NCI-H1105 treated with DMSO at 0.1 percent for 48 hours (cell line): ENCODE data around the gene LACRT.

ENCODE experiments used
- DNase-seq: peaks from one replicate; lab custom pipeline; 2025; lab: John Stamatoyannopoulos, UW

Gene LACRT

DNA sequence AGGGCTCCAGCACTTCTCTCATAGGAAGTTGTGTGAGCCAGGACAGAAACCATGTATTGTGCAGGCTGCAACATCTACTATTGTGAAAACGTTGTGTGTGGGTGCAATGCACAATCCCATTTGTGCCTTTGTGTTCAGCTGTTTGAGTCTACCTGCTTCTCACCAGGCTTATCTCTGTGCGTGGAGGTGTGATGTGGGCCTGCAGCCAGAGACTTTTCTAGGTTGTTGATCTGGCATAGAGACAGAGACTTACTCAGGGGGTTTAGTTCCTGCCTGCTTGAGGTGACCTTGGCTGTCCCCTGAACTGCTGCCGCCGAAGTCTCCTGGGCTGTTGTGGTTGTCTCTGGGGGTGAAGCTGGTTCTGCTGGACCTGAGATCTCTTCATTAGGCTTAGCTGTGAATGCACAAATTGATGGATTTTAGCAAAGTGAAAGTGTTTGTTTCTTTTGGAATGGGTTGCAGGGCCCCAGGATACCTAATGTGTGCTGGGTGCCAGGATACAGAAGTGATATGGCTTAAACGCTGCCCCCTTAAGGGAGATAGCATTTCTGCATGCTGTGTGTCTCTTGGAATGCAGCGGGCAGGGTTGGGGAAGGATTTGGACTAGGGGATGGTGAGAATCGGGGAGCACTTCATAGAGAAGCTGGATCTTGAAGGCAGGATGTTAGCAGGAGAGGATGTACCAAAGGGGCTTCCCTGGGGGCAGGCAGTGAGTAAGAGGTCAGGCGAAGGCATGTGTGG, 2.5 kb downstream of the LACRT start:
- no peak for DNase-seq

DNA sequence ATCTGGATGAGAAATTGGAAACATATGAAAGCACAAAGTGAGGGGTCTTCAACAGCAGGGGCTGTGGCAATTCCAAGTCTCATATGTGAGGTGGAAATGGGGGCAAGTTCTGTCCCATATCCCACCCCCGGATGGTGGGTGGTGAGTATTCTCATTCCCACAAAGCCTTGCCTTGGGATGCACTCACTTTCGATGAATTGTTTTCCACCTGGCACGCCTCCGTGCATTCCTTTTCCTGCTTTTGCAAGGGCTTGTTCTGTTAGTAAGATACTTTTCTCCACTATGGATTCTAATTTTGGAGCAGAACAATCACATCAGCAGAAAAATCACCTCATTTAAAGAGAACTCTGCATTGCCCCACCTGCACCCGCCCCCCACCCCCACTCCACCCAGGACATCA, 3.1 kb downstream of the LACRT start:
- DNase-seq: no peak

DNA sequence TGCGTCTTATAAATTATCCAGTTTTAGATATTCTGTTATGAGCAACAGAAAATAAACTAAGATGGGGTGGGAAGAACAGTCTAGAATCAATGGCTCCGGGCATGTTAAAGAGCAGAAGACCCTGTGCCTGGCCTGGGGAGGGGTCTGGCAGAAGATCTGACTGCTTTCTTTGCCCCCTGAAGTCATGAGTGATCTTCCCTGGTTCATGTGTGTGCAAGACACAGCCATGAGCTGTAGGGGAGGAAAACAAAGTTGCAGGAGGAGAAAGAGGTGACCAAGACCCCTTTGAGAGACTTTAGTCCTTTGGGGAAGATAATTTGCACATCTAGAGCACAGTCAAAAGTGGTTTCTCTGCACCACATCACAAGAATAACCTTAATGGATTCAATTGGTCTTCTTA, 4.8 kb downstream of the LACRT start:
- DNase-seq: no peak

DNA sequence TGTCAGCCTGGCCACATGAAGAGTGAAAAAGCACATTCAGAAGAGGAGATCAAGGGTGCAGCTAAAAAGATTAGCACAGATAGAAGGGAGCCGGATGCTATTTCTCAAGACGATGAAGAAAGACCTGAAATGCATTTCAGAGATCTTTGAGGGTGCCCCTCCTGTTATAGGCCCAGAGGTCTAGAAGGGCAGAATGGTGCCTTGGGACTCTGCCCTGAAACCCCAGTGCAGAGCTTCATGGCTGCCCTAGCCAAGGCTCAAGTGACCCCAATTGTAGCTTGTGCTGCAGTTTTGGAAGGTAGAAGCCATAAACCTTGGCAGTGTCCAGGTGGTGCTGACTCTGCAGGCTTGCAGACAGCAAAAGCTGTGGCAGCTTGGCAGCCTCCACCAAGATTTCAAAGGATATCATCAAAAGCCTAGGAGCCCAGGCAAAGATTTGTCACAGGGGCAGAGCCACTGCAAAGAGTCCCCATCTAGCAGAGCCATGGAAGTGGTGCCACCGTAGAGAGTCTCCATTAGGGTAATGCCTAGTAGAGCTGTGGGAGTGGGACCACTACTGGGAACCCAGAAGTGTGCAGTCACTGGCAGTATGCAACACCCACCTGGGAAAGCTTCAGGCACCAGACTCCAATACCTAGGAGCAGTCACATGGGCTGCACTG, 6.4 kb downstream of the LACRT start:
- no peak for DNase-seq

DNA sequence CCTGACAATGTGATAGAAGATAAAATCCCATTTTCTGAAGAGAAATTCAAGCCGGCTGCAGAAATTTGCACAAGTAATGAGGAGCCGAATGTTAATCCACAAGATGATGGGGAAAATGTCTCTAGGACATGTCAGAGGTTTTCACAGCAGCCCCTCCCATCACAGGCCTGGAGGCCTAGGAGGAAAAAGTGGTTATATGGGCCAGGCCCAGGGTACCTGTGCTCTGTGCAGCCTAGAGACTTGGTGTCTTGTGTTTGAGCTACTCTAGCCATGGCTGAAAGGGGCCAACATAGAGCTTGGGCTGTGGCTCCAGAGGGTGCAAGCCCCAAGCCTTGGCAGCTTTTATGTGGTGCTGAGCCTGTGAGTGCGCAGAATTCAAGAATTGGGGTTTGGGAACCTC, 7.4 kb downstream of the LACRT start:
- no peak for DNase-seq

DNA sequence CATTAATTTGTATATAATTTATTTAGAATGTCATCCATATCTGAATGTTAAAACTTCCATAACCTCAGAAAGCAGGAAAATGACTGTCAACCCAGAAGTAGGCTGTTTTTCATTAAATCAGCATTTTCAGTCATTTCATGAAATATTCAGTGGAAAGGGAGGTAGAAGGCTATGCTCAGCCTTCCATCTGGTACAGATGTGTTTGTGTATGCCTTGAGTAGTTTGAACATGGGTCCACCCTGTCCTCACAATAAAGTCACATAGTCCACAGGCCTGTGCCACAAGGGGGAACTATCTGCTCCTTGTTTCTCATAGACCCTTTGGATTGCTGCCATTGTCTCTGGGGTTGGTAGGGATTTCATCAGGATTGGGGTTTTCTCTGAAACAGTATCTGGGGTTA, 9.1 kb downstream of the LACRT start:
- no peak for DNase-seq

DNA sequence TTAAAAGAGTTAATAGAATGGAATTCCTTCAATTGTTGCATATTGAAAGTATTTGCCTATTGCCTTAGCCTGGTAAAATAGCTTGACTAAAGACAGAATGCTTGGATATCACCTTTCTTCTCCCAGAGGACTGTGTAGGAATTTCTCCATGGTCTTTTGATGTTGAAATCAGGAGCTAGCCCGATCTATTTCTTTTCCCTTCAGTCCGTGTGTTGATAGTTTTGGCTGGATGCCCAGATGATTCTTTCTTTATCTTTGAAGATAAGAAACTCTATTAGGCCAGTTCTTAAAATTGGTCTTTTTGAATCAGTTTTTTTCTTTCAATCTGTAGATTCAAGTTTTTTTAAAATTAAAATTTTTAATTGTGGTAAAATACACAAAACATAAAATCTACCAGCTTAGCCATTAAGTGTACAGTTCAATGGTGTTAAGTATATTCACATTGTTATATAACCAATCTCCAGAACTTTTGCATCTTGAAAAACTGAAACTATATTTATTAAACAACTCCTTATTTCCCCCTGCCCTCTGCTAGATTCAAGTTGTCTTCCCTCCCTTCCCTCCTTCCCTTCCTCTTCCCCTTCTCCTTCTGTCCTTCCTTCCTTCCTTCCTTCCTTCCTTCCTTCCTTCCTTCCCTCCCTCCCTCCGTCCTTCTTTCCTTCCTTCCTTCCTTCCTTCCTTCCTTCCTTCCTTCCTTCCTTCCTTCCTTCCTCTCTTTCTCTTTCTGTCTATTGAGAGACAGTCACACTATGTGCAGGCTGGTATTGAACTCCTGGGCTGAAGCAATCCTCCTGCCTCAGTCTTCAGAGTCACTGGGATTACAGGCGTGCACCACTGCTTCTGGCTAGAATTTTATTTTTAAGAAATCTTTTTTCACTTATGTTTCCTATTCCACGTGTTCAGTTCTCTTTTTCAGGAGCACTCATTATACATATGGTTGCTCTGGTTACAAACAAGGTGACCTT, 10.1 kb downstream of the LACRT start:
- DNase-seq: no peak

DNA sequence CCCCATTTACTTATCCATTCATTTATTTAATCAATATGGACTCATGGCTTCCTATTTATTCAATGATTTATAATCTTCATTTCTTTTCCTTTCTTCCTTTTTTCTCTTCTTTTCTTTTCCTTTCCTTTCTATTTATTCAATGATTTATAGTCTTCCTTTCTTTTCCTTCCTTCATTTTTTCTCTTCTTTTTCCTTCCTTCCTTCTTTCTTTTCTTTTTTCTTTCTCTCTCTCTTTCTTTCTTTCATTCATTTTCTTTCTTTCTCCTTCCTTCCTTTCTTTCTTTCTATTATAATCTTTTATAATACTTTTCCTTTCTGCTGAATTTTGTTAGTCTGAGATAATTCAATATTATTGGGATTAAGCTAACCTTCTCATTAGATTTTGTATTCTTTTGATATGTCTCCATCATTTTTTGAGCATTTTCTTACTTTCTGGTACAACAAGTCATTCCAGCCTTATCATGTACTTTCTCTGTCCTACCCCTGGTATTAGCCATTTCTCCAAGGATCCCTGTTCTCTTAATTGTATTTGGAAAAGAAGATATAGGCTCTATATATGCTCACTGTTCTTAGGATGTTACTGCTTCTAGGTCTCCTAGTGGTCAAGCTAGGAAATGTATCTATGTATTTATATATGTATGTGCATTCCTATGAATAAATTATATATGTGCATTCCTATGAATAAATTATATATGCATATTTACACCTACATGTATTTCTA, 12.1 kb downstream of the LACRT start:
- DNase-seq: no peak

DNA sequence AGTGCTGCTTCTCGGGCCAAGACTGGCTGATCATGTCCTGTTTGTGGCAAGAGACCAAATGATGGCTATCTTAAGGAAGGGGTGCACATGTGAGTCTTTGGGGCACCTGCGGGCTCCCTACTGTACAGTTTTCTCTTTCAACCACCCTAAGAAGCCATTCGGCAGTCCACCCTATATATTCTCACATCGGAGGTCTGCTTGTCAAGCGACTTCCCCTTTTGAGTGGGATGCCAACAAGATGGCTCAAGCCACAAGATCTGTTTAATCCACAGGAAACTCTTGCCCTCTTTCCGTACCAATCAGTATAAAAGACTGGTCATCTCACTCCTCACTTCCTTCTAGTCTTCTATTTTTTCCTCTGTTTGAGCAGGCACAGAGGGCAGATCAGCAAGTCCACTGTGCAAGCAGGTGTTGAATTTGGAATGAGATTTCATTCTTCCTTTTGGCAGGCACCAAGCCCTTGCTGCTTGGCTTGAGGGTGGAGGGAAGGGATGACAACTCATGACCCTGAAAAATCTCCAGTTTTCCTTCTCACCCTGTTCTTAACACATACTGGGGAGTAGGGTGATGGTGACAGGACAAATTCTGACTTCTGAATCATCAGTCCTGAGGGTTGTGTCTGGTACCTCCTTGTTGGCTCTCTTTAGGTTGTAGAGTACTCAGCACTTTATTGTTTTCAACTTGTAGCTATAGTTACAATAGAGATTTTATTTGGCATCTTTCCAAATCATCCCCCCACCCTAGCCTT, 17.6 kb downstream of the LACRT start:
- DNase-seq: no peak

DNA sequence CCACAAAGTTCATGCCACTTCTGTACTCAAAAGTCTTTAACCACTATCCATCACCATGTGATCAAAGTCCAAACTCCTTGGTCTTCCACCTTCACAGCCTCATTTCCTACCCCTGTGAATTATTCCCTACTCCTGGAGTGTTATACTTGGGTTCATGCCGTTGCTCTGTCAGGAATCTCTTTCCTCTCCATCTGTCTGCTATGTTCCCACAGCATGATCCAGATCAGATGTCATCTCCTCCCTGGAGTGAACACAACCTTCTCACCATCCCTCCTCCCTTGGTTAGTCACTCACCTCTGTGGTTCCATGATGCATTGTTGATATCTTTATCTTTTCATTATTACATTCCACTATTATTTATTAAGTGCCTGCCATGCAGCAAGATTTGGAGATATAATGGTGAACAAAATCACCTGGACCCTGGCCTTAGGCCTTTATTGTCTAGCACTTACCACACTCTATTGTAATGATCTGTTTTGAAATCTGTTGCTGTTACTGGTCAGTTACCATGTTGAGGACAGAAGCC, 22.4 kb downstream of the LACRT start:
- no peak for DNase-seq

DNA sequence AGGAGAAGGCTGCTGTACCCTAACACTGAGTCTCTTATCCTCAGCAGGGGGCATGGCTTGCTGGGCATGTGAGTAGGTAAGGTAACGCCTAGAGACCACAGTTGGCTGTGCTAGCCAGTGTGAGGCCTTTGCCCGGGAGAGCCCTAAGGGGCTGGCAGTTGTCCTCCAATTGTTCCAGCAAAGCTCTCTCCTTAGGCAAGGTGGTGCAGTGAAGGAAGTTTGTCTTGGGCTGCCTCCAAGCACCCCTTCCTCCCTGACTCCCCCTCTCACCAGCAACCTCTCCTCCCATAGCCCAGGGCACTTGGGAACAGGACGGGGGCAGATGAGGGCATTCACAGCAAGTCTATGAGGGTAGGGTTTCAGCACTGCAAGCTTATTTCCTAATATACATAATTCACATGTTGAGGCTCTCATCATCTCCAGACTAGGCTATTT, 23.0 kb downstream of the LACRT start:
- no peak for DNase-seq

DNA sequence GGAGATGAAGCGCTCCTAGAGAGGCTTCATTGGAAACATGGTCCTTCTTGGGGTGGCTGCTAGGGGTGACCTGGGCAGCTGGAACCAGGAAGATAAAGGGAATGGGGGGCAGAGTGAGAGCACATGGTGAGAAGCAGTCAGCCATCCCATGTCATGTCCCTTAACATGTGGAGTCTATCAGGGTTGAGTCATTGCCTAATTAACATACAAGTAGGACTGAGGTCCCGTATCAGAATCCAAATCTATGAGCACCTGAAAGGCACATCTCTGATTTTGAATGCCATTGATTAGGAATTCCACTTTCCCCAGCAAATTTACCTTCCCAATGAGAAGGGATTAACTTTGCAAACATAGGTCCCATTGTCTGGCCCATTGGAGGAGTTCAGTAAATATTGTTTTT, 25.9 kb downstream of the LACRT start:
- DNase-seq: no peak

DNA sequence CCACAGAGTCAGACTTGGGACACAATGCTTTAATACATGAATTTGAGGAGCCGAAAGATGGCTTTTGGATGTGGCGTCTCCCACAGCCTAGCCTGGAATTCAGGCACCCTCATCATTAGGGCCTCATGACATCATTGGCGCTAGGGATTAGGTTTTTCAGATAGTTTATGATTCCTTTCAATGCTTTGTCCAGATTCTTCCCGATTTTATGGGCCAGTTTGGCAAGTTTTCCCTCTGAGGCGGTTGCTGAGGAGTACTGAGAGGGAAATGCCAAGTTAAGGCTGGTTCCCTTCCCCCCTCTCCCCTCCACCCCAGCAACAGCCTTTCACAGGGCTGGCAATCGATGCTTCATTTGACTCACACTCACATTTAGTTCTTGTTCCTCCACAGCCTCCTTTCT, 26.5 kb downstream of the LACRT start:
- no peak for DNase-seq

DNA sequence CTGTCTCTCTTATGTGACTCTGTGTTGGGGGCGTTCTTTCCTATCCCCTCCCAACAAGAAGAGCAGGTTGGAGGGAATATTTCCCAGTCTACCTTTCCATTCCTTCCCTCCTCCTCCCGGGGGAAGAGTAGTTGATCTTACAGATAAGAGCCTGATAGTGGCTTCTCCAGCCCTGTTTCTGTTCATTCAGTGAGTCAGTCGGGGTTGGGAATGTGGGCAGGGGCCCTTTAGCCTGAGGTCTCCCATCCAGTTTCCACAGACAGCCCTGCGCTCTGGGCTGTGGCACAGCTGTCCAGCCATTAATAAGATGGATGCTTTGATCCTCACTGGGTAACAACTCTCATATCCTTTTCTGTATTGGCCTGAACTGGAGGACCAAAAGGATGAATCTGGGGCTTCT, 28.1 kb downstream of the LACRT start:
- no peak for DNase-seq

DNA sequence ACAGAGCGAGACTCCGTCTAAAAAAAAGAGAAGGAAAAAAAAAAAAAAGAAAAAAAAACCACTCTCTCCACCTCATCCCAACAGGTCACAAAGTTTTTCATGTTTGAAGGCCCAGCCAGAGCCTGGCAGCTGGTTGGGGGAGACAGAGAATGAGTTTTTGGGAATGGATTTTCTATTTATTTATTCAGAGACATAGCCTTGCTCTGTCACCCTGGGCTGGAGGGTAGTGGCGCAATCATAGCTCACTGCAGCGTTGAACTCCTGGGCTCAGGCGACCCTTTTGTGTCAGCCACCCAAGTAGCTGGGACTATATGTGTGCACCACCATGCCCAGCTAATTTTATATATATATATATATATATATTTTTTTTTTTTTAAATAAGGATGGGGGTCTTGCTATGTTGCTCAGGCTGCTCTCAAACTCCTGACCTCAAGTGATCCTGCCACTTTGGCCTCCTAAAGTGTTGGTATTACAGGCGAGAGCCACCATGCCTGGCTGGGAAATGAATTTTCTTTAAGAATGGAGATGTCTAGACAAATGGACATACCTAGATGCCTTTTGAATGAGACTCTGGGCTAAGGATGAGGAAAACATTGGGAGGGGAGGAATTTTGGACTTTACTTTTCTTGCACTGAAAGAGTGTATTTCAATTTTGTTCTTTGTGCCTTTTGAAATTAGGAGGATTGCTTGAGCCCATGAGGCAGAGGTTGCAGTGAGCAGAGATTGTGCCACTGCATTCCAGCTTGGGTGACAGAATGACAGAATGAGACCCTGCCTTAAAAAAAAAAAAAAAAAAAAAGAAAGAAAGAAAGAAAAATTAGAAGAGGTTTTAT, 29.3 kb downstream of the LACRT start:
- no peak for DNase-seq

DNA sequence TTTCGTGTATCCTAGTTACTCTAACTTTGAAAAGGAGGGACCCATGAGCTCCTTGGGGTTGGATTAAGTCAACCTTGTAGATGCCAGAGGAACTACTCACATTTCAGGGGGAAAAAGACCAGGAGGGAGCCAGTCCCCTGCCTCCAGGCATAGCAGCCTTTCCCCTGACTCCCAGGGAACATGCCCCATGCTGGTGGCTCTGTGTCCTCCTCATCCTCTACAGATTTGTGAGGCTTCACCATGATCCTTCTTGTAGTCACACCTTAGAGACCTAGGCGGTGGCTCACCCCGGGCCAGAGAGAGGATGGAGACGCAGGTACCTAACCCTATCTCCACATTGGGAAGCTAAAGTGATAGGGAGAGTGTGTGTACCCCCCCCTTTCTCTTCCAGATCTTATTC, 30.3 kb downstream of the LACRT start:
- no peak for DNase-seq

DNA sequence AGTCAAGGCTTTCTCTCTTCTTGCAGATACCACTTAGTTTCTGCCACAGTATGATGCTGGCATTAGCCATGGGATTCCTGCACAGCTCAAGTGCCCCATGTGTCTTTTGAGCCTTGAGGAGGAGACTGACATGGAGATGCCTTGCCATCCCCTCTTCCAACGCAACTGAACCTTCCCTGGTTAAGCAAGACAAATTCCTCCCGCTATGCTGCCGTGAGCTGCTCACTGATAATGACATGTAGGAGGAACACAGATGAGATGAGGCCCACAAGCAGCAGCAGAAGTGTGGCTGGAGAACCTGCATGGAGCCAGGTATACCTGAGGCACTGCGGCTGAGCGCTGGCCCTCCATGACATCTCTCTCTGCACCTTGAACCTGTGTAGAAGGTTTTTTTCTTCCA, 30.8 kb downstream of the LACRT start:
- no peak for DNase-seq

DNA sequence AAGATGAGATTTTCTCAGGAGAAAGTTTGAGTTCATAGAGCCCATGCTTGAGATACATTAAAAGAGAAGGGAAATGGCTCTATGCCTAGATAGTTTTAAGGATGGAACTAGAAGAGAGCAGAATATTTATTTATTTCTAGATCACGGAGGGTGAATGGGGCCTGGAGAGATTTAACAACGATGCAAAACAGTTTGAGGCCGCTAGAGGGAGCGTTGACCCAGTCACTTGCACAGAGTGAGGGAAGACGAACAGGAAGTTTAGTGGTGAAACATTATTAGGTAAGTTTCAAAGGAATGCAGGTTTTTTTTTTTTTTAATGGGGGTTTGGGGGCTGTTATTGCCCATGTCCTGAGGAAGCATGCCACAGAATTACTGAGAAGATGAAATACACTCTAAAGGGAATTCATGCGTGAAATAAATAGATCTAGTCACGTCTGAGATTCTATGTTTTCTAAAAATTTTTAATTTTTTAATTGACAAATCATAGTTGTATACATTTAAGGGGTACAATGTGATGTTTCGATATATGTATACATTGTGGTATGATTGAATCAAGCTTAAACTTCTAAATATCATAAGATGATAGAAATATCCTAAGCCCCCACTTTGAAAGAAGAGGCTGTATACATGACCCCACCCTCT, 31.4 kb downstream of the LACRT start:
- DNase-seq: peak; percentile 10

DNA sequence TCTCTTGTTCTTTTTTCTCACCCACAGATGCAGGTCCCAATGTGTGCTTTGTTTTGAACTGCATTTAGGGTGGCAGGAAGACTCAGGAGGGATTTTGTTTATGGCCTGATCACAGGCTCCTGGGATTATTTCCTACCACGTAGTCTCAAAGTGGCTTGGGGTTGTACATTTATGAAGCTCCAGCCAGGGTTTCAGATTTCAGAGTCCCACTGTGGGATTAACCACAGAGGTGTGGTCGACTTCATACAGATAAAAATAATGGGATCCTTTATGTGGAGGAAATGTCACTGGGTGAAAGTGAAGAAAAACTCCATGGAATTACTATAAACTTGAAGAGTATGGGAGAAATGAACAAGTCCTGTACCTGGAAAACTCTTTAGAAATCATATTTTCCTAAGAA, 32.0 kb downstream of the LACRT start:
- DNase-seq: no peak

DNA sequence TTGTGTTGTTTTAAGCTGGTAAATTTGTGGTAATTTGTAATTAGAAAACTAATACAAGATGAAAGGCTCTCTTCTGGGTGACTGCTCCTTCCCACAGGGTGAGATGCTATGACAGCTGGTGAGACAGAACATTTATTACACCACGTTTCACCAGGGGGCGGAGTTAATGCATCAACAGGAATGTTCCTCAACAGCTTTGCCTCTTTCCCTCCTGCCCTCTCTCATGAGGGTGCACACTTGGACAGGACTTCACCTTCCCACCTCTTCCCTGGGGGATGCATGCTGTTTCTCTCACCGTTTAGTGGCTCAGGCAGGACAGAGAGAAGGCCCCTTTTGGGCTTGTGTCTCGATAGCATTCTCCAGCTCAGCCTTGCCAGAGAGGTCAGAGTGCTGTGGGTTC, 32.9 kb downstream of the LACRT start:
- DNase-seq: no peak
